Epithelial cell of proximal tubule (primary cell): ENCODE data around the gene GREB1. TPM values are rescaled to one million over a fixed set of nuclear protein-coding genes. Genes with fewer than 3 reads are reported as not detected.

Source experiments
- DNase-seq: peaks from one replicate; pipeline ENCODE4 v3.0.0-alpha.2; 2011; ENCODE audit warnings: low read depth
- H3K4me3 ChIP-seq: 2 replicates; pipeline ENCODE4 v1.5.1; 2011; ENCODE audit warnings: low read depth, mild to moderate bottlenecking, low read length
- total RNA-seq: library from RNA; depleted of rRNA; stranded (reverse); fragments of >200 nt; gene quantifications from 2 replicates; pipeline ENCODE4 v1.2.3, GENCODE V29; 2015
- TF ChIP-seq, protein P1 (sequence below): conservative IDR thresholded peaks from 2 replicates; pipeline ENCODE4 v1.5.1; 2012; ENCODE audit warnings: low read depth, mild to moderate bottlenecking, low read length

Gene GREB1
- total RNA-seq, 1 donor from 2014 or later = 0.12 TPM

DNA sequence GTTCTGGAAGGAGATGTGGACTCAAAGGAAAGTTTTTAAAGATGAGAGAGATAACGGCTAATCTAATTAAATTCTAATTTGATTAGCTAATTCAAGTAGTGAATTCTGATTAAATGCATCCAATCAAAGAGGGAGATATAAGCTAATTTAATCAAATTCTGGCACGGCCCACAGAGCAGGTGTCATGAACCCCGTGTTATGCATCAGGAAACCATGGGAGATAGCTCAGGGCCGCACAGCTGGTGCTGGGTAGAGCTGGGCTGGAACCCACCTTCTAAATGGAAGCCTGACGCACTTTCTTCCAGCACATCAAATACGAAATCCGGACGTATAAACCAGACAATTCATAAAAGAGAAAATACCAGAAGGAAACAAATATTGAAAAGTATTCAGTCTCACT is 57.2 kb downstream of the GREB1 start:
- TF ChIP-seq, protein P1, sequence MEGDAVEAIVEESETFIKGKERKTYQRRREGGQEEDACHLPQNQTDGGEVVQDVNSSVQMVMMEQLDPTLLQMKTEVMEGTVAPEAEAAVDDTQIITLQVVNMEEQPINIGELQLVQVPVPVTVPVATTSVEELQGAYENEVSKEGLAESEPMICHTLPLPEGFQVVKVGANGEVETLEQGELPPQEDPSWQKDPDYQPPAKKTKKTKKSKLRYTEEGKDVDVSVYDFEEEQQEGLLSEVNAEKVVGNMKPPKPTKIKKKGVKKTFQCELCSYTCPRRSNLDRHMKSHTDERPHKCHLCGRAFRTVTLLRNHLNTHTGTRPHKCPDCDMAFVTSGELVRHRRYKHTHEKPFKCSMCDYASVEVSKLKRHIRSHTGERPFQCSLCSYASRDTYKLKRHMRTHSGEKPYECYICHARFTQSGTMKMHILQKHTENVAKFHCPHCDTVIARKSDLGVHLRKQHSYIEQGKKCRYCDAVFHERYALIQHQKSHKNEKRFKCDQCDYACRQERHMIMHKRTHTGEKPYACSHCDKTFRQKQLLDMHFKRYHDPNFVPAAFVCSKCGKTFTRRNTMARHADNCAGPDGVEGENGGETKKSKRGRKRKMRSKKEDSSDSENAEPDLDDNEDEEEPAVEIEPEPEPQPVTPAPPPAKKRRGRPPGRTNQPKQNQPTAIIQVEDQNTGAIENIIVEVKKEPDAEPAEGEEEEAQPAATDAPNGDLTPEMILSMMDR = no peak
- DNase-seq = no peak
- no peak overlapping the region for H3K4me3 ChIP-seq

DNA sequence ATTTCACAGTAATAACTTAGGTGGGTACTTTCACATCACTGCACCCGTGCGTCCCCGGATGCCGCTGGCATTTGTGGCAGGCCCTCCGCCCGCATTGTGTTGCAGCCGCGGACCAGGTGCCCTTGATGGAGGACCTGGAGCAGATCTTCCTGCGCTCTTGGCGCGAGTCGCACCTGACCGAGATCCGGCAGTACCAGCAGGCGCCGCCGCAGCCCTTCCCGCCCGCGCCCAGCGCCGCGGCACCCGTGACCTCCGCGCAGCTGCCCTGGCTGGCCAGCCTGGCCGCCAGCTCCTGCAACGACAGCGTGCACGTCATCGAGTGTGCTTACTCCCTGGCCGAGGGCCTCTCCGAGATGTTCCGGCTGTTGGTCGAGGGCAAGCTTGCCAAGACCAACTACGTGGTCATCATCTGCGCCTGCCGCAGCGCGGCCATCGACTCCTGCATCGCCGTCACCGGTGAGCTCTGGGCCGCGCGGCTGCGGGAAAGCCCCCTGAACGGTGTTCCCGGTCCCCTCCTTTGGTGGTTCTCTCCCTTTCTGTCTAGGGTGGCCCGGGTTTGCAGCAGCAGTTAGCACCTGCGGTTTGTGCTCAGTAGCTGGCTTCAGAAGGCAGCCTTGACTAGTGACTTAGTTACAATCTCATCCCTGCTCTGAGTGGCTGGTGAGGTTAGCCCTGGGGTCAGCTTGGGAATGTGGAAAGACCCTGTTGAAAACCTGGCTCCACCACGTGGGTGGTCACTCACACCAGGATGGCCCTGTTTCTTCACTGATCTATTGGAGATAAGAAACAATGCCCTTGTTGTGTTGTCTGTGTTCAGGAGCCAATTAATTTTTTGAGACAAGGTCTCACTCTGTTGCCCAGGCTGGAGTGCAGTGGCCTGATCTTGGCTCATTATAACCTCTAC is 59.1 kb downstream of the GREB1 start:
- H3K4me3 ChIP-seq = no peak overlapping the region
- TF ChIP-seq, protein P1 = no peak
- no peak for DNase-seq

DNA sequence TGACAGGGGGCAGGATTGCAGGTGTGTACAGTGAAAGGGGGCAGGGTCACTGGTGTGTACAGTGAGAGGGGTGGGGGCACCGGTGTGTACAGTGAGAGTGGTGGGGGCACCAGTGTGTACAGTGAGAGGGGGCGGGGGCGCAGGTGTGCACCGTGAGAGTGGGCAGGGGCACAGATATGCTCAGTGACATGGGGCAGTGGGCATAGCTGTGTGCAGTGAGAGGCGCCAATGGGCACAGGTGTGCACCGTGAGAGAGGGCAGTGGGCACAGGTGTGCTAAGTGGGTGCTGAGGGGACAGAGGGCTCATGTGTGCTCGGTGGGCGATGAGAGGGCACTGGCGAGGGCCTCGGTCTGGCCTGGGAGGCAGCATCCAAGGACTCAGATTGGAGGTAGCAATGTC is 63.0 kb downstream of the GREB1 start:
- TF ChIP-seq, protein P1 = no peak
- H3K4me3 ChIP-seq = no peak overlapping the region
- DNase-seq = no peak

DNA sequence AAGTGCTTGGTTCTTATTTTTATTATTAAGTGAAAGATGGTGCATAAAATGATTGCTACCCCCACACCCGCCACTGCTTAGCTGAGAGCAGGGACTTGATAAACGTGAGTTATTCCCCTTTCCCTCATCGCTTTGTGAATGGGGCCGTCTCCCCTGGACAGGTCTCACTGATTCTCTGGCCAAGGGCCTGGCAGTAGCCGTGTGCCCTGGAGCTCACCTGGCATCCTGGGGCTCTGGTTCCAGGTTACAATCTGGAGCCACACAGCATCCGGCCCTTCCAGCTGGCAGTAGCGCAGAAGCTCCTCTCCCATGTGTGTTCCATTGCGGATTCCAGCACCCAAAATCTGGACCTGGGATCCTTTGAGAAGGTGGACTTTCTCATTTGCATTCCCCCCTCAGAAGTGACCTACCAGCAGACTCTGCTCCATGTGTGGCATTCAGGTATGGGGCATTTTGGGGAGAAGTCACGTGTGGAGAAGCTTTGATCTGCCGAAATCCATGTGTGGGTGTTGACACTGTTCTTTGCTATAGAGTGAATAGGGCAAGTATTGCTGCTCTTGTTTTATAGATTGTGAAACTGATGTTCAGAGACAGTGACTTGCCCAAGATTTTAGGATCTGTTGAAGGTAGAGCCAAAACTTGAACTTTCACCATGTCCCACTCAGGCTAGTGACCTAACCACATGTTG is 63.8 kb downstream of the GREB1 start:
- no peak for DNase-seq
- TF ChIP-seq, protein P1 = no peak
- H3K4me3 ChIP-seq = no peak overlapping the region

DNA sequence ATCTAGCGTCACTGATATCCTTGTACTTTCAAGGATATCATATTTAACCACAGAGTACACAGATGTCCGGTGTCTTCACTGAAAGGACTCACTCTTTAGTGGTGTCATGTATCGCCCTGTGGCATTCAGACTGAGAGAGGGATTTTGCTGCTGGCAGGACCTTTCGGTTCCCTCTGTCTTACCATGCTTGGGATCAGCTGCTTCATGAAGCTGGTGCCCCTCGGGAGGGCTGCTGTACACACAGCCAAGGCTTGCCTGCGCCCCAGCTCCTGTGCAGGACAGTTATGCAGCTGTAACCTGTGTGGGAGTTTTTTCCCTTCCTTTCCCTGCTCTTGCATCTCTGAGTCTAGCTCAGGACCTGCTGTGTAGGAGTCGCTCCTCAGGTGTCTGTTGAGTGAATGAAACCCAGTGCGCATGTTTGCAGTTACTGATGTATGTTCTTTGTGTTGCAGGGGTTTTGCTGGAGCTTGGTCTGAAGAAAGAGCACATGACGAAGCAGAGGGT is 64.4 kb downstream of the GREB1 start:
- DNase-seq = no peak
- TF ChIP-seq, protein P1 = no peak
- no peak overlapping the region for H3K4me3 ChIP-seq

DNA sequence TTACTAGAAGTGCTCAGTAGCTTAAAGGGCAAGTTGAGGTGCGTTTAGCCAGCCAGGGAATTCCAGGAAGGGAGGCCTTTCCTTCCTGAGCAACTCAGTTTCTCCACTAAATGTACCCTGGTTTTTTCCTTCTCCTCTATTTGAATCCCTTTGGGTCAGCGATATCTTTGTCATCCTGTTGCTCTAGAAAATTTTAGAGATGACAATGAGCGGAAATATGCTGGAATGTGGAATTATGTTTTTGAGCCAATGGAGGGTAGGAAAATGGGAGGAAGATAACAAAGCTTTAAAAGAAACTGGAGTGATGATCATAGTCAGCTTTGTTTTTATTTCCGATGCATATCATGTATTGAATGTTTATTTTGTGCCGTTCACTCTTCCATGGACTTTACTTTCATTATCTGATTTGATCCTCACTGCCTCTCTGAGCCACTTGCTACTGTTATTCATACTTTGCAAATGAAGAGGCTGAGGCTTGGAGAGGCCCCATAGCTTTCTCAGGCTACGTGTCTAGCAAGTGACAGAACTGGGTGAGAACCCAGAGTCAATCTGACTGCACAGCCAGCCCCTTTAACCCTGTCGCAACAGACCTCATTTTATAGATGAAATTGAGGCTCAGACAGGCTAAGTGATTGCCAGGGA is 68.8 kb downstream of the GREB1 start:
- DNase-seq = no peak
- TF ChIP-seq, protein P1 = no peak
- H3K4me3 ChIP-seq = no peak overlapping the region
